NOMO-1 treated with dmso at 0.1 percent for 144 hours (cell line): Measurements from ENCODE around the gene ATCAY.
"Not testable (repeated sequence)": the region's sequence is repeated elsewhere in the genome, so short reads cannot be mapped to it uniquely, and the experiment has no call there.

Source experiments
- DNase-seq: peaks from one replicate; lab custom pipeline; 2025; ENCODE audit not compliant: unreplicated experiment; lab: John Stamatoyannopoulos, UW

The ATCAY gene

DNA sequence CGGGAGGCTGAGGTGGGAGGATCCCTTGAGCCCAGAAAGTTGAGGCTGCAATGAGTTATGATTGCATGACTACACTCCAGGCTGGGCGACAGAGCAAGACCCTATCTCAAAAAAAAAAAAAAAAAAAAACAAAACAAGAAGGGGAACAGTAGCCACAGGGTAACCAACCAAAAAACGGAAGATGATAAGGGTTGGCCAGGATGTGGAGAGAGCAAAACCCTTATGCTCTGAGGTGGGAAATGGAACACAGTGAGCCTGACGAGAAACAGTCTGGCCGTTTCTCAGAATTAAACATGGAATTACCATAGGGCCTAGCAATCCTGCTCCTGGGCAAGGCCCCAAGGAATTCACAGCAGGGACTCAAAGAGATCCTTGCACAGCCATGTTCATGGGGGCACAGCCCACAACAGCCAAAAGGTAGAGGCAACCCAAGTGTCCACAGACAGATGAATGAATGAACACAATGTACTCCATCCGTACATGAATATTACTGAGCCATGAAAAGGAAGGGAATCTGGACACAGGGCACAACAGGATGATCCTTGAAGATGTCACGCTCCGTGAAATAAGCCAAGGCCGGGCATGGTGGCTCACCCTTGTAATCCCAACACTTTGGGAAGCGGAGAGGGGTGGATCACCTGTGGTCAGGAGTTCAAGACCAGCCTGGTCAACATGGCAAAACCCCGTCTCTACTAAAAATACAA, 63.7 kb downstream of the ATCAY start:
- DNase-seq = no peak

GRCh38 chr19:3945838-3946237, 65.4 kb downstream of the ATCAY start:
- DNase-seq = no peak

- DNase-seq = not testable (repeated sequence)
These were observed 66.9 kb downstream of the ATCAY start for GRCh38 chr19:3947316-3947933.

DNA sequence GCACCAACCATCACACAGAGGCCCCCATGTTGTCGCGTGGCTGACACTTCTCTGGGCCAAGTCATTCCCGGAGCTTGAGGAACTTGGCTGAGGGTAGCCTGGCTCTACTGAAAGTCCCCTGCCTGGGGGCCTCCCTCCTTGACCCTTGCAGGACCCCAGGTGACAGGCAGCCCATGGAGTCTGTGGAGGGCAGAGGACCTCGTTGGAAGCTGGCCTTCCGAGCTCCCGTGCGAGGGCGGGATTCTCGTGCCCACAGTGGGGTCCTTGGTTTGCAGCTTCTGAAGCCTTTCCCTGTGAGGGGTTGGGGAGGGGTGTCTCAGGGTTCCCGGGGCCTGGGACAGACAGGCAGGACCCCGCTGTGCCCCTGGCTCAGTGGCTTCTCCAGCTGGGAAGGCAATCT, 68.8 kb downstream of the ATCAY start:
- DNase-seq = no peak

DNA sequence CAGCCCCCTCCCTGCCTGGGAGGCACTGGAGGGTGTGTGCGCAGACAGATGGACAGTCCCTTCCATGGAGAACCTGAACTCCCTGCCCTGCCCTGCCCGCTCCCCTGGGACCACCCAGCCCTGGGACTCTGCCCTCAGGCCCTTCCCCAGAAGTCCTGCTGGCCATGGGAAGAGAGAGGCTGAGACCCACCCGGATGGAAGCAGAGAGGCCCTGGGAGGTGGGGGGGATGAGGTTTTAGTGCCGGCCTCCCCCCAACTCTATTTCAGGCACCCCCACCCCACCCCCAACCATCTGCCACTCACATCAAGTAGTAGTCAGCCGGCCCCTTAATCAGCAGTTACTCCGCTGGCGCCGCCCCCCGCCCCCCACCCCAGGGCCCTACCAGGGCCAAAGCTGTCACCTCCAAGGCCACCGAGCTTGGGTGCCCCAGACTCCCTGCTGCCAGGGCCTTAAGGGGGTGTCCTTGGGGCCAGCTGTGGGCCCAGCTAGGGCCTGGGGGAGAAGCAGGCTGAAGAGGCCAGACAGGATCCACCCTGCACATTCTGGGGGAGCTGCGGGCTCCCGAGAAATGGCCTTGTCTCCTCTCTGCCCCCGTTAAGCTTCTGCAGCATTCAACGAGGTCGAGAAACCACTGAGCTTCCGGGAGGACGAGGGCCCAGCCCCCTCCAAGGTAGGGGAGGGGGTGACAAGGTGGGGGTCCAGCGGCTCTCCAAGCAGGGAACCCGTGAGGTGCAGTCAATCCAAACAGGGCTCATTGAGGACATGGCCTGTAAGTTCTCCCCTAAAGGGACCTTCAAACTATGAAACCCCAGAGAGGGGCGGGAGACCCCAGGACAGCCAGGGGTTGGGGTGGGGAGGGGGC, 69.7 kb downstream of the ATCAY start:
- DNase-seq = no peak

DNA sequence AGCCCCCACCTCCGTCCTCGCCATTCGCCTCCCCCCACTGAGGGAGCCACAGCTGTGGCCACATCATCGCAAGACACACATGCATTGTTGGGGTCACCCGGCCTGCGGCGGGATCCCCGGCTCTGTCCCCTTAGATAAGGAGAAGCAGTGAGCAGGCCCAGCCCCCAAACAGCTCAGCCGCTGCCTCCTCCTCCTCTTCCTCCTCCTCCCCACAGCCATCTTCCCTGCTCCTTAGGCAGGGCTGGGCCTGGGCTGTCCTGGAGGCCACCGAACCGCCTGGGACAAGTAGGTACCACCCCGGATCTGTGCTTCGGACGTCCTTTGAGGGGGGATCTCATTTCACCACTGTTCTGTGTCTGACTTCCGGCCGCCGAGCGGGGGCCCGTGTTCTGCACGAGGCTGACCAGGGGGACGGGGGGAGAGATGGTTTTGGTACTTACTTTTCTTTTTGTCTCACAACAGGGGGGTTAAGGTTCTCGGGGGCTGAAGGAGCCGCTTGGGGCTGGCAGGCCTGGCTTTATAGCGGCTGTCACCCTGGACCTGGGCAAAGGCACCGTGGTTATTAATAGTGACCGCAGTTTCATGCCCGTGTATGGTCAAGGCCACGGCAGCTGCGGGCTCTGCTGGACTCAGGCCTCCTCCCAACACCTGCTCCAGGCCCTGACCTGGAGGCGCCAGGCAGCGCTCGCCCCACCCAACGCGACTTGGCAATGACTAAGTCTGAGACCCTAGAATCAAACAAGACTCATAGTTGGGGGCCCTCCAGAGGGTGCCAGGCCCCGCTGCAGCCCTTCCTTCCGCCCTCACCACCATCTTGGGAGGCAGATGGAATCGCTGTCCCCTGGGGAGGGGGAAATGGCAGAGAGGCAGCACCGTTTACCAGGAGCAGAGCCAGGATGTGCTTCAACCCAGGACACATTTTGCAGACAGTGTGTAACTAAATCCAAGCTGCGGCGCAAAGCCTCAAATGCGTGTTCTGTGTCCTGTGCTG, 70.7 kb downstream of the ATCAY start:
- no peak for DNase-seq

- not testable (repeated sequence) for DNase-seq
These were observed 72.3 kb downstream of the ATCAY start for GRCh38 chr19:3952755-3953276.

DNA sequence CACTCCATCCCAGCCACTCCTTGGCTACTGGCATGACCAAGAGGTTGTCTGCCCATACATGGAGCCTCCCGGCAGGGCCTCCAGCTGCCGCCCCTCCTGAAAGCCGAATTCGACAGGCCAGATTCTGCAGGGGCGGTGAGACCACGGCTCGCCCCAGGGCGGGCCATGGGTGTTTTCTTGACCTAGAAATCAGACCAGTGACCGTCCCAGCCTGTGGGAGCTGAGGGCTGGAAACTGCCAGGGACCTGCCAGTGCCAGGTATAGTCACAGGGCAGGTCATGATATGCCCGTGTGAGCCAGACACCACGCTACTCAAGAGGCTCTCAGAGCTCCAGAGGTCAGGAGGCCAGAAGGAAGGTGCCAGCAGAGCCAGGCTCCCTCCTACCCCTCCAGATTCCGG, 73.6 kb downstream of the ATCAY start:
- no peak for DNase-seq

DNA sequence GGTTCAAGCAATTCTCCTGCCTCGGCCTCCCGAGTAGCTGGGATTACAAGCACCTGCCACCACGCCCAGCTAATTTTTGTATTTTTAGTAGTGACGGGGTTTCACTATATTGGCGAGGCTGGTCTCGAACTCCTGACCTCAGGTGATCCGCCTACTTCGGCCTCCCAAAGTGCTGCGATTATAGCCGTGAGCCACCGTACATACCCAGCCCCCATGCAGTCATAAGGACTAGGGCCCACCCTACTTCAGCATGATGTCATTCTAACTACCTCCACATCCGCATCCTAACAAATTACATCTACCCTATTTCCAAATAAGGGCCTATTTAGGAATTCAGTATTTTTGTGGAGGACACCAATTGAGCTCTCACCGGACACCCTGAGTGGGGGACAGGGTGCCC, 74.8 kb downstream of the ATCAY start:
- not testable (repeated sequence) for DNase-seq

GRCh38 chr19:3955688-3956087, 75.2 kb downstream of the ATCAY start:
- DNase-seq = no peak

DNA sequence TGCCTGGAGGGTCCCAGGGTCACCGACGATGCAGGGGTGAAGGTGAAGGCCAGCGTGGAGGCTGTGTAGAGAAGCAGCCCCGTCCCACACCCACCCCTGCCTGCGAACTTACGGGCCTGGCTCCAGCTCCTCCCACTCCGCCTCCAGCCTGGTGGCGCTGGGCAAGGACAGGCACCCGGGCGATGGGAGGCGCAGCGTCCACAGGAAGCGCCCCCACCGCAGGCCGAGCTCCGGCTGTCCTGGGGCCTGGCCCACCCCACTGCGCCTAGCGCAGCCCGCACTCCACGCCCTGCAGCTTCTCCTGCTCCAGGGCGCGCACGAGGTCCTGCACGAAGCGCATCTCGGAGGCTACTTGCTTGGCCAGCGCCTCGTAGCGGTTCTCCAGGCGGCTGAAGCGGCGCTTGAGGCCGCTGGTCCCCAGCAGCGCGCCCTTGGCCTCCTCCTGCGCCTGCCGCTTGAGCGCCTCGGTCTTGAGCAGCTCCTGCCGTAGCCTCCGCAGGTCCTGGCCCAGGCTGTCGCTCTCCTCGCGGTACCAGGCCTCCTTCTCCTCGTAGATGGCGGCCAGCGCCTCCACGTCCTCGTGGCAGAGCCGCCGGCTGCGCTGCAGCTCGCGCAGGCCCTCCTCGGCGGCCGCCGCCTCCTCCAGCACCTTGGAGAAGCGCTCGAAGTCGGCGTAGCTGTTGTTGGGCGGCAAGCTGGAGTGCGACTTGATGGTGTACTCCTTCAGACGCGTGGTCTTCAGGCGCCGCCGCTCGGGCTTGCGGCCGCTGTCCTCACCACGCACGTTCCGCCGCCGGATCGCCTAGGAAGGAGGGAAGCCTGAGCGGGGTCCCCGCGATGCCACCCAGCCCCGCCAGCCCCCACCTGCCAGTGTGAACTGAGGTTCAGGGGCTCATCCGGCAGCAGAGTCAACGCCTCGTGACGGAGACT, 78.6 kb downstream of the ATCAY start:
- no peak for DNase-seq

DNA sequence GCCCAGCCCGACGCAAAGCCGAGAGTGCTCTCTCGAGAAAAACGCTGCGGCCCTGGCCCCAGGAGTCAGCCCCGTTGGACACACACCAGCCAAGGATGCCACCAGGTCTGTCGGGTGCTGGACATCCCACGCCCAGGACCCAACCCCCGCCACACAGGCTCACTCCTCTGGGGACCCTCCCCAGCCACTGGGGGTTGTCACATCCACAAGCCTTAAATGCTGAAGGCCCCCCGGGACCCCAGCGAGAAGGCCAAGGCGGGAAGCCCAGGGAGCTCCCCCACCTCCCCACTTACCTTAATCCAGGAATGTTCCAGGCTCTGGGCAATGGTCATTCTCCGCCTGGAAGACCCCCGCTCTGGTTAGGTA, 79.3 kb downstream of the ATCAY start:
- no peak for DNase-seq

GRCh38 chr19:3961007-3961406, 80.5 kb downstream of the ATCAY start:
- DNase-seq = no peak

GRCh38 chr19:3963458-3964255, 83.2 kb downstream of the ATCAY start:
- DNase-seq = no peak

- no peak for DNase-seq
These were observed 84.0 kb downstream of the ATCAY start for GRCh38 chr19:3964256-3965194.

GRCh38 chr19:3966051-3967017, 85.8 kb downstream of the ATCAY start:
- no peak for DNase-seq
